LNCaP clone FGC (cell line): ENCODE data around the gene GFRA3.

ENCODE experiments used
- DNase-seq: peaks from one replicate; pipeline ENCODE4 v3.0.0-alpha.2; 2011; ENCODE audit warnings: low read depth
- H3K4me3 ChIP-seq: 2 replicates; pipeline ENCODE4 v1.5.1; 2011; ENCODE audit warnings: mild to moderate bottlenecking, low read depth, low read length, control low read depth
- CTCF ChIP-seq: IDR thresholded peaks from 2 replicates; pipeline ENCODE4 v1.5.1; 2012; ENCODE audit warnings: mild to moderate bottlenecking; ENCODE audit not compliant: control insufficient read depth, insufficient read depth; ENCODE audit errors: extremely low read depth

GFRA3 gene

DNA sequence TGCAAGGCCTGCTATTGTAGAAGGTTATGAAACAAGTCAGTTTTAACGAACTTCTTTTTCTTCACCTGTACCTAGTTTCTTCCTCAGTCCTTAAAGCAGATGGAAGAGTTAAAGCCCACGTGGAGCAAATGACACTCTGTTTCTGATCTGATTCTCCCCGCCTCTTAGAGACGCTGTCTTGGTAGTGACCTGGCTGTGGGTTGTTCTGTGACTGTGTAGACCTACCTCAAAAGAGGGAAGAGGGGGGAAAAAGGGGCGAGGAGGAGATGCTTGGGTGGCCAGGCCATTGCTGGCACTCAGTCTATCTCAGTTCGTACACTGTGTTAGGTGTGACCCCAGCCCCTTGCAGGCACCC, 610 bp downstream of the GFRA3 start:
- DNase-seq: no peak
- TF ChIP-seq CTCF: no peak
- no peak overlapping the region for H3K4me3 ChIP-seq

- no peak for DNase-seq
- TF ChIP-seq CTCF: no peak
- no peak overlapping the region for H3K4me3 ChIP-seq
These were observed 1.7 kb downstream of the GFRA3 start for GRCh38 chr5:138272681-138273080.

DNA sequence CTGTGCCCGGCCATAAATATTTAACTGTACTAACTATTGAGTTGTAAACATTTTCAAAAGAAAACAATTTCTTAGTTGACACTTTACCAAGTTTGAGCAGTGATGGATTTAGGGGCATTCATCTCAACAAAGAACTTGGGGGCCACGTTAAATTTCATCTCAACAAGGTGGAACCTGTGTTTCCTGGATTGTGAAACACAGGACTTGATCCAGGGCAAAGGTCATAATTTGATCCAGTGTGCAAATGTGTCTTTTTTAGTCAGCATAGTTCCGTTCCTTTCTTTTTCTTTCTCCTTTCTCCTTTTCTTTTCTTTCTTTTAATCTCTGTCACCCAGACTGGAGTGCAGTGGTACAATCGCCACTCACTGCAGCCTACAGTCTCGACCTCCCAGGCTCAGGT, 3.1 kb downstream of the GFRA3 start:
- no peak overlapping the region for H3K4me3 ChIP-seq
- DNase-seq: no peak

GRCh38 chr5:138264183-138264582, 10.2 kb downstream of the GFRA3 start:
- TF ChIP-seq CTCF: no peak
- H3K4me3 ChIP-seq: no peak overlapping the region
- no peak for DNase-seq

More for the DNA sequence above, 3.1 kb downstream of the GFRA3 start:
- TF ChIP-seq CTCF: no peak

GRCh38 chr5:138263581-138263980, 10.8 kb downstream of the GFRA3 start:
- DNase-seq: no peak
- TF ChIP-seq CTCF: no peak
- no peak overlapping the region for H3K4me3 ChIP-seq

DNA sequence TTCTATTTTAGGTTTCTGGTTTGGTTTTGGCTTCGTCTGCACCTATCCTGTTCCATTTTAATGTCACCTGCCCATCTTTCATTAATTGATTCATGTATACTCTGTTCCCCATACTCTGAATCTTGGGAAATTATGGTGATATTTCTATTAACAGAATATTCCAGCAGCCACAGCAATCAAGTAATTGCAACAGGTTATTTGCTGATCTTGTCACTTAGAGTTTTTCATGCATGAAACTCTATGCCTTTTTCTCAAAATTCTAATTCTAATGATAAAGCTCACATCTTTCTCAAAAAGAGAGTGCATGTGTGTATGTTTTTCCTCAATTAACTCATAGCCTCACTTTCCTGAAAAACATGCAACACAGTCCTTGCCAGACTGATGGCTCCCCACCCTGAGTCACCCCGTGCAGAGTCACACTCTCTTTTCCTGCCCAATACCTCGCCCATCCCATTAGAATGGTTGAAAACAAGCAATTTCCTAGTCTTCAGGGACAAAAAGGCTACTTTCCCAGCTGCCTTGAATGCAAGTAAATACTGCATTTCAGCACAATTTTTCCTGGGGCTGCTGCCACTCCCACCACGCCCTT, 15.6 kb downstream of the GFRA3 start:
- DNase-seq: no peak
- no peak for TF ChIP-seq CTCF
- no peak overlapping the region for H3K4me3 ChIP-seq

GRCh38 chr5:138257583-138257982, 16.8 kb downstream of the GFRA3 start:
- no peak for TF ChIP-seq CTCF
- no peak overlapping the region for H3K4me3 ChIP-seq
- no peak for DNase-seq
